ENCODE data around the gene GMEB1.

GRCh38 chr1:28755701-28756100 is 87.1 kb downstream of the GMEB1 start:
- TF ChIP-seq REST (IDR thresholded peaks at IDR 0.05; ENCODE audit: insufficient replicate concordance, low read depth) (no peak), CTCF (IDR thresholded peaks at IDR 0.05; ENCODE audit: insufficient read depth, low read length) (no peak), POLR2AphosphoS5 (IDR thresholded peaks at IDR 0.05; ENCODE audit: low read depth) (no peak)

All from HL-60 (cell line).